H9 (cell line): ENCODE results near the gene CD209. TPM values are rescaled to one million over a fixed set of nuclear protein-coding genes. Genes with fewer than 3 reads are reported as not detected.

ENCODE experiments used
- DNase-seq: peaks from one replicate; pipeline ENCODE4 v3.0.0-alpha.2; 2017
- H2AFZ ChIP-seq: one replicate; pipeline ENCODE4 v1.6.1; 2013; ENCODE audit warnings: mild to moderate bottlenecking, low read length, control low read depth, moderate library complexity
- H2AK5ac ChIP-seq: 2 replicates; pipeline ENCODE4 v1.6.1; 2013; ENCODE audit warnings: low read length, control low read depth, mixed read lengths; ENCODE audit not compliant: insufficient read length
- H2BK120ac ChIP-seq: one replicate; pipeline ENCODE4 v1.6.1; 2013; ENCODE audit warnings: low read depth, mild to moderate bottlenecking, low read length, control low read depth, inconsistent platforms; ENCODE audit not compliant: poor library complexity, severe bottlenecking
- H2BK12ac ChIP-seq: 2 replicates; pipeline ENCODE4 v1.6.1; 2013; ENCODE audit warnings: low read length, control low read depth, mixed read lengths, low read depth; ENCODE audit not compliant: insufficient read length
- H2BK15ac ChIP-seq: 2 replicates; pipeline ENCODE4 v1.6.1; 2013; ENCODE audit warnings: low read depth, low read length, control low read depth
- H2BK20ac ChIP-seq: one replicate; pipeline ENCODE4 v1.6.1; 2013; ENCODE audit warnings: low read depth, mild to moderate bottlenecking, low read length, control low read depth, inconsistent platforms; ENCODE audit not compliant: poor library complexity, severe bottlenecking
- H2BK5ac ChIP-seq: 2 replicates; pipeline ENCODE4 v1.6.1; 2013; ENCODE audit warnings: low read length, control low read depth, mixed read lengths; ENCODE audit not compliant: insufficient read length
- H3K14ac ChIP-seq: 2 replicates; pipeline ENCODE4 v1.6.1; 2013; ENCODE audit warnings: low read length, control low read depth; ENCODE audit not compliant: insufficient read depth
- H3K18ac ChIP-seq: 2 replicates; pipeline ENCODE4 v1.6.1; 2013; ENCODE audit warnings: low read depth, mild to moderate bottlenecking, mixed read lengths, low read length, control low read depth; ENCODE audit not compliant: insufficient read length
- H3K23ac ChIP-seq: 2 replicates; pipeline ENCODE4 v1.6.1; 2013; ENCODE audit warnings: low read length, control low read depth, mixed read lengths, low read depth; ENCODE audit not compliant: insufficient read length
- H3K23me2 ChIP-seq: 2 replicates; pipeline ENCODE4 v1.6.1; 2013; ENCODE audit warnings: low read depth, mild to moderate bottlenecking, mixed read lengths, low read length, control low read depth; ENCODE audit not compliant: insufficient read length, poor library complexity, severe bottlenecking
- H3K27ac ChIP-seq: 2 replicates; pipeline ENCODE4 v1.5.1; 2013; ENCODE audit warnings: low read length, control low read depth, mixed read lengths, low read depth; ENCODE audit not compliant: insufficient read length
- H3K27me3 ChIP-seq: 2 replicates; pipeline ENCODE4 v1.6.1; 2013; ENCODE audit warnings: low read length, control low read depth, inconsistent platforms; ENCODE audit not compliant: insufficient read depth
- H3K4ac ChIP-seq: 2 replicates; pipeline ENCODE4 v1.6.1; 2013; ENCODE audit warnings: low read depth, mild to moderate bottlenecking, control low read depth, inconsistent platforms, low read length, moderate library complexity
- H3K4me1 ChIP-seq: 2 replicates; pipeline ENCODE4 v1.6.1; 2013; ENCODE audit warnings: low read length, control low read depth, inconsistent platforms; ENCODE audit not compliant: insufficient read depth
- H3K4me2 ChIP-seq: 2 replicates; pipeline ENCODE4 v1.6.1; 2013; ENCODE audit warnings: low read length, control low read depth, mixed read lengths; ENCODE audit not compliant: insufficient read length, insufficient read depth
- H3K56ac ChIP-seq: 2 replicates; pipeline ENCODE4 v1.6.1; 2013; ENCODE audit warnings: low read depth, mild to moderate bottlenecking, mixed read lengths, low read length, control low read depth; ENCODE audit not compliant: insufficient read length
- H3K79me1 ChIP-seq: 2 replicates; pipeline ENCODE4 v1.6.1; 2013; ENCODE audit warnings: low read depth, mild to moderate bottlenecking, moderate library complexity, low read length, control low read depth, inconsistent platforms; ENCODE audit not compliant: insufficient read depth, poor library complexity, severe bottlenecking
- H3K79me2 ChIP-seq: 2 replicates; pipeline ENCODE4 v1.6.1; 2013; ENCODE audit warnings: low read length, control low read depth, inconsistent platforms; ENCODE audit not compliant: insufficient read depth
- H3K9ac ChIP-seq: 2 replicates; pipeline ENCODE4 v1.6.1; 2013; ENCODE audit warnings: low read length, control low read depth, mixed read lengths; ENCODE audit not compliant: insufficient read length; ENCODE audit errors: extremely low read depth
- H3K9me3 ChIP-seq: one replicate; pipeline ENCODE4 v1.6.1; 2013; ENCODE audit warnings: low read depth, low read length, inconsistent platforms; ENCODE audit not compliant: control insufficient read depth
- H3T11ph ChIP-seq: one replicate; pipeline ENCODE4 v1.6.1; 2013; ENCODE audit warnings: mild to moderate bottlenecking, low read length, control low read depth, inconsistent platforms
- H4K20me1 ChIP-seq: one replicate; pipeline ENCODE4 v1.6.1; 2013; ENCODE audit not compliant: control insufficient read depth, insufficient read length, insufficient read depth
- H4K5ac ChIP-seq: 2 replicates; pipeline ENCODE4 v1.6.1; 2013; ENCODE audit warnings: low read depth, mild to moderate bottlenecking, mixed read lengths, low read length, control low read depth; ENCODE audit not compliant: insufficient read length
- H4K8ac ChIP-seq: replicated peaks from 2 replicates; pipeline ENCODE4 v1.6.1; 2013; ENCODE audit warnings: low read length, control low read depth, mixed read lengths, low read depth; ENCODE audit not compliant: insufficient read length
- H4K91ac ChIP-seq: 2 replicates; pipeline ENCODE4 v1.6.1; 2013; ENCODE audit warnings: low read depth, mild to moderate bottlenecking, moderate library complexity, mixed read lengths, low read length, control low read depth; ENCODE audit not compliant: insufficient read length
- H3K27ac Mint-ChIP-seq, 3 experiments: 2 replicates in 2 of 3; 3 replicates in 1 of 3; pipeline ENCODE4 v1.8.0; 2020 to 2021; ENCODE audit warnings: mixed read lengths in 3 of 3, mild to moderate bottlenecking in 1 of 3, moderate library complexity in 1 of 3
- H3K27me3 Mint-ChIP-seq: 2 replicates; pipeline ENCODE4 v1.8.0; 2021; ENCODE audit warnings: low read depth, mild to moderate bottlenecking, moderate library complexity, mixed read lengths
- H3K36me3 Mint-ChIP-seq, 3 experiments: 2 replicates in 2 of 3; 3 replicates in 1 of 3; pipeline ENCODE4 v1.8.0; 2020 to 2021; ENCODE audit warnings: low read depth in 3 of 3, mixed read lengths in 3 of 3; ENCODE audit not compliant: insufficient read depth in 1 of 3
- H3K4me1 Mint-ChIP-seq, 2 experiments: 2 replicates each; pipeline ENCODE4 v1.8.0; 2020; ENCODE audit warnings: mixed read lengths in 2 of 2
- H3K4me3 Mint-ChIP-seq, 2 experiments: 2 replicates in 1 of 2; 3 replicates in 1 of 2; pipeline ENCODE4 v1.8.0; 2020 to 2021; ENCODE audit warnings: mild to moderate bottlenecking in 2 of 2, mixed read lengths in 2 of 2, moderate library complexity in 1 of 2
- H3K9me3 Mint-ChIP-seq, 2 experiments: 2 replicates in 1 of 2; 3 replicates in 1 of 2; pipeline ENCODE4 v1.8.0; 2020; ENCODE audit warnings: mild to moderate bottlenecking in 2 of 2, mixed read lengths in 2 of 2, moderate library complexity in 1 of 2
- CTCF ChIP-seq: fragments of 200-600 bp; sonication (generic); conservative IDR thresholded peaks from 3 replicates; pipeline ENCODE4 v1.8.0; 2021; ENCODE audit warnings: antibody characterized with exemption, mild to moderate bottlenecking
- WGBS: extraction: QIAGEN DNeasy Blood & Tissue Kit; methylation state at CpG from one replicate; pipeline ENCODE4 v1.1.7; 2013; ENCODE audit warnings: missing lambda C conversion rate, low lambda C conversion rate, mixed read lengths; ENCODE audit not compliant: insufficient read length; ENCODE audit errors: extremely low coverage; 5-methylcytosine and 5-hydroxymethylcytosine counted together
- total RNA-seq: library from RNA; stranded (reverse); gene quantifications from 2 replicates; pipeline ENCODE4 v1.2.1, GENCODE V29; 2021

CD209 gene
- total RNA-seq, 1 experiment from 2014 or later = not detected

GRCh38 chr19:7763696-7764095 lies 16.4 kb upstream of the CD209 start:
- H3K79me2 ChIP-seq = no peaks in the 10 kb centered on the region
- no peak overlapping the region for H2BK120ac ChIP-seq
- no peak overlapping the region for H2BK15ac ChIP-seq
- H3K23me2 ChIP-seq = no peaks in the 10 kb centered on the region
- H3T11ph ChIP-seq = no peak overlapping the region
- peaks cover 2 to 15% (median 4%) of the 10 kb centered on the region in 3 experiments; a peak in 6 of 7 replicates for H3K36me3 Mint-ChIP-seq
- H3K27ac Mint-ChIP-seq = no peak overlapping the region
- WGBS = no CpG with 5 or more reads among the region's 1 CpG
- H4K5ac ChIP-seq = no peak overlapping the region
- no peak overlapping the region for H2BK20ac ChIP-seq
- H3K56ac ChIP-seq = no peak overlapping the region
- no peak overlapping the region for H3K4ac ChIP-seq
- H3K27me3 ChIP-seq = no peaks in the 10 kb centered on the region
- no peak overlapping the region for H3K18ac ChIP-seq
- H2AK5ac ChIP-seq = no peak overlapping the region
- H3K4me2 ChIP-seq = no peak overlapping the region
- H3K27me3 Mint-ChIP-seq = peaks cover 41% of the 10 kb centered on the region
- H3K9me3 ChIP-seq = peaks cover under 1% of the 10 kb centered on the region
- no peak overlapping the region for H4K8ac ChIP-seq
- H2BK5ac ChIP-seq = no peak overlapping the region
- peaks cover 20 to 29% of the 10 kb centered on the region in 2 experiments for H3K9me3 Mint-ChIP-seq
- H3K27ac ChIP-seq = no peak overlapping the region
- no peak overlapping the region for H3K4me3 Mint-ChIP-seq
- no peak overlapping the region for H2BK12ac ChIP-seq
- no peak overlapping the region for H4K91ac ChIP-seq
- no peak overlapping the region for H3K23ac ChIP-seq
- H4K20me1 ChIP-seq = no peaks in the 10 kb centered on the region
- H3K9ac ChIP-seq = no peak overlapping the region
- H3K4me1 Mint-ChIP-seq = peaks cover 6 to 12% of the 10 kb centered on the region in 2 experiments
- TF ChIP-seq CTCF = no peak
- no peak overlapping the region for H3K14ac ChIP-seq
- no peaks in the 10 kb centered on the region for H3K79me1 ChIP-seq
- H2AFZ ChIP-seq = no peak overlapping the region
- DNase-seq = no peak
- H3K4me1 ChIP-seq = no peaks in the 10 kb centered on the region
